ENCODE results near the gene IFI16. TPM values are rescaled to one million over a fixed set of nuclear protein-coding genes. Genes with fewer than 3 reads are reported as not detected.

Gene IFI16
- total RNA-seq, 1 experiment from 2014 or later = 0.98 TPM

GRCh38 chr1:158979229-158979628 lies 30.5 kb upstream of the IFI16 start:
- CTCF ChIA-PET = no interaction called here
- no peaks in the 10 kb centered on the region for H3K9me3 ChIP-seq (ENCODE audit: low read length)
- POLR2A ChIA-PET (ENCODE audit: unreplicated experiment) = no interaction called here
- no peaks in the 10 kb centered on the region for H3K9me2 ChIP-seq (replicated peaks; ENCODE audit: low read length)
- H3K27ac ChIP-seq (ENCODE audit: low read length) = no peak overlapping the region
- no peak overlapping the region for H3K9ac ChIP-seq (ENCODE audit: low read length)
- no peak overlapping the region for H3K4me2 ChIP-seq (ENCODE audit: low read length)
- no peaks in the 10 kb centered on the region for H3K4me1 ChIP-seq (ENCODE audit: insufficient read depth, low read length)
- no peak overlapping the region for H3K4me3 ChIP-seq (ENCODE audit: low read length)
- H2AFZ ChIP-seq (ENCODE audit: low read length) = no peak overlapping the region
- intact Hi-C loops (cut with micrococcal nuclease) = no loop called here
- H3K79me2 ChIP-seq (ENCODE audit: low read length) = no peaks in the 10 kb centered on the region
- no TSS peak for BruUV-seq (replicated peaks)
- ATAC-seq = no peak
- no peaks in the 10 kb centered on the region for H4K20me1 ChIP-seq (ENCODE audit: low read length)
- no peak for DNase-seq
- no peaks in the 10 kb centered on the region for H3F3A ChIP-seq (ENCODE audit: low read length, unreplicated experiment)
- TF ChIP-seq EZH2phosphoT487 (IDR thresholded peaks at IDR 0.05; ENCODE audit: borderline replicate concordance, low read length) = no peak
- no peak for TF ChIP-seq EZH2 (IDR thresholded peaks at IDR 0.05; ENCODE audit: low read length, unreplicated experiment)
- TF ChIP-seq, protein P1, sequence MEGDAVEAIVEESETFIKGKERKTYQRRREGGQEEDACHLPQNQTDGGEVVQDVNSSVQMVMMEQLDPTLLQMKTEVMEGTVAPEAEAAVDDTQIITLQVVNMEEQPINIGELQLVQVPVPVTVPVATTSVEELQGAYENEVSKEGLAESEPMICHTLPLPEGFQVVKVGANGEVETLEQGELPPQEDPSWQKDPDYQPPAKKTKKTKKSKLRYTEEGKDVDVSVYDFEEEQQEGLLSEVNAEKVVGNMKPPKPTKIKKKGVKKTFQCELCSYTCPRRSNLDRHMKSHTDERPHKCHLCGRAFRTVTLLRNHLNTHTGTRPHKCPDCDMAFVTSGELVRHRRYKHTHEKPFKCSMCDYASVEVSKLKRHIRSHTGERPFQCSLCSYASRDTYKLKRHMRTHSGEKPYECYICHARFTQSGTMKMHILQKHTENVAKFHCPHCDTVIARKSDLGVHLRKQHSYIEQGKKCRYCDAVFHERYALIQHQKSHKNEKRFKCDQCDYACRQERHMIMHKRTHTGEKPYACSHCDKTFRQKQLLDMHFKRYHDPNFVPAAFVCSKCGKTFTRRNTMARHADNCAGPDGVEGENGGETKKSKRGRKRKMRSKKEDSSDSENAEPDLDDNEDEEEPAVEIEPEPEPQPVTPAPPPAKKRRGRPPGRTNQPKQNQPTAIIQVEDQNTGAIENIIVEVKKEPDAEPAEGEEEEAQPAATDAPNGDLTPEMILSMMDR (conservative IDR thresholded peaks at IDR 0.05; ENCODE audit: low read depth, low read length) = no peak
- H3K27me3 ChIP-seq (ENCODE audit: low read length) = peaks cover 5% of the 10 kb centered on the region
- no peaks in the 10 kb centered on the region for H3K36me3 ChIP-seq (ENCODE audit: low read depth, low read length)

DNA sequence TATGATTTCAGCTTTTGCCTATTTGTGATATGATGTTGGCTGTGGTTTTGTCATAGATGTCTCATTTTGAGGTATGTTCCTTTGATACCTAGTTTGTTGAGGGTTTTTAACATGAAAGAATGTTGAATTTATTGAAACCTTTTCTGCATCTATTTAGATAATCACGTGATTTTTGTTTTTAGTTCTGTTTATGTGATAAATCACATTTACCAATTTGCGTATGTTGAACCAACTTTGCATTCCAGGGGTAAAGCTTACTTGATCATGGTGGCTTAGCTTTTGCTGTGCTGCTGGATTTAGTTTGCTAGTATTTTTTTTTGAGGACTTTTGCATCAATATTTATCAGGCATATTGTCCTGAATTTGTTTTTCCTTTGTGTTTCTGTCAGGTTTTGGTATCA lies 26.5 kb upstream of the IFI16 start:
- no peak overlapping the region for H3K27ac ChIP-seq (ENCODE audit: low read length)

GRCh38 chr1:158984386-158984785 lies 25.3 kb upstream of the IFI16 start:
- ChIA-PET POLR2A (ENCODE audit: unreplicated experiment) (no interaction called here), CTCF (no interaction called here)
- Histone ChIP-seq H3K27ac (ENCODE audit: low read length) (no peak overlapping the region), H3K4me3 (ENCODE audit: low read length) (no peak overlapping the region), H3K9ac (ENCODE audit: low read length) (no peak overlapping the region), H3K27me3 (ENCODE audit: low read length) (no peaks in the 10 kb centered on the region), H3K36me3 (ENCODE audit: low read depth, low read length) (no peaks in the 10 kb centered on the region), H3K4me2 (ENCODE audit: low read length) (no peak overlapping the region), H2AFZ (ENCODE audit: low read length) (no peak overlapping the region), H3K9me3 (ENCODE audit: low read length) (no peaks in the 10 kb centered on the region), H3K9me2 (replicated peaks; ENCODE audit: low read length) (no peaks in the 10 kb centered on the region), H3K79me2 (ENCODE audit: low read length) (no peaks in the 10 kb centered on the region), H4K20me1 (ENCODE audit: low read length) (no peaks in the 10 kb centered on the region), H3F3A (ENCODE audit: low read length, unreplicated experiment) (no peaks in the 10 kb centered on the region), H3K4me1 (ENCODE audit: insufficient read depth, low read length) (no peaks in the 10 kb centered on the region)
- BruUV-seq (replicated peaks) = no TSS peak
- DNase-seq (no peak), ATAC-seq (no peak)
- intact Hi-C loops (cut with micrococcal nuclease) = no loop called here
- no peak for TF ChIP-seq EZH2 (IDR thresholded peaks at IDR 0.05; ENCODE audit: low read length, unreplicated experiment)
- TF ChIP-seq, protein P1 (conservative IDR thresholded peaks at IDR 0.05; ENCODE audit: low read depth, low read length) = no peak
- no peak for TF ChIP-seq EZH2phosphoT487 (IDR thresholded peaks at IDR 0.05; ENCODE audit: borderline replicate concordance, low read length)

More for the DNA sequence above, 26.5 kb upstream of the IFI16 start:
- ChIA-PET POLR2A (ENCODE audit: unreplicated experiment) (no interaction called here), CTCF (no interaction called here)
- H3K27me3 ChIP-seq (ENCODE audit: low read length) = no peaks in the 10 kb centered on the region
- H3K4me3 ChIP-seq (ENCODE audit: low read length) = no peak overlapping the region
- BruUV-seq (replicated peaks) = no TSS peak
- no peaks in the 10 kb centered on the region for H3K79me2 ChIP-seq (ENCODE audit: low read length)
- intact Hi-C loops (cut with micrococcal nuclease) = no loop called here
- no peaks in the 10 kb centered on the region for H3K36me3 ChIP-seq (ENCODE audit: low read depth, low read length)
- H3K9me3 ChIP-seq (ENCODE audit: low read length) = no peaks in the 10 kb centered on the region
- no peaks in the 10 kb centered on the region for H3F3A ChIP-seq (ENCODE audit: low read length, unreplicated experiment)
- ATAC-seq = no peak
- H3K9me2 ChIP-seq (replicated peaks; ENCODE audit: low read length) = no peaks in the 10 kb centered on the region
- no peak overlapping the region for H3K4me2 ChIP-seq (ENCODE audit: low read length)
- no peak overlapping the region for H3K9ac ChIP-seq (ENCODE audit: low read length)
- H4K20me1 ChIP-seq (ENCODE audit: low read length) = no peaks in the 10 kb centered on the region
- H3K4me1 ChIP-seq (ENCODE audit: insufficient read depth, low read length) = no peaks in the 10 kb centered on the region
- DNase-seq = no peak
- TF ChIP-seq EZH2phosphoT487 (IDR thresholded peaks at IDR 0.05; ENCODE audit: borderline replicate concordance, low read length) (no peak), EZH2 (IDR thresholded peaks at IDR 0.05; ENCODE audit: low read length, unreplicated experiment) (no peak)
- TF ChIP-seq, protein P1 (conservative IDR thresholded peaks at IDR 0.05; ENCODE audit: low read depth, low read length) = no peak
- no peak overlapping the region for H2AFZ ChIP-seq (ENCODE audit: low read length)
